K562 (cell line): ENCODE results near the gene NOL4L. TPM values are rescaled to one million over a fixed set of nuclear protein-coding genes. Genes with fewer than 3 reads are reported as not detected.

Experiments
- CAMTA2 ChIP-seq: fragments of 250-450 bp; sonication (Bioruptor Pico); conservative IDR thresholded peaks from 2 replicates; pipeline ENCODE4 v1.5.1; 2022
- CLOCK ChIP-seq: fragments of 250-450 bp; sonication (Bioruptor Pico); IDR thresholded peaks from 2 replicates; pipeline ENCODE4 v1.4.0; 2020; ENCODE audit warnings: mild to moderate bottlenecking, moderate library complexity, borderline replicate concordance
- ETV1 ChIP-seq: fragments of 450-650 bp; conservative IDR thresholded peaks from 2 replicates; pipeline ENCODE4 v1.6.1; 2016; ENCODE audit warnings: missing genetic modification characterization, control low read depth, low read depth, missing compliant biosample characterization
- FOXK2 ChIP-seq, 2 experiments: fragments of 450-650 bp; IDR thresholded peaks in 1 of 2; conservative IDR thresholded peaks in 1 of 2; 2 replicates each; pipeline ENCODE4 v1.6.1; 2016; ENCODE audit warnings: low read depth in 2 of 2, mild to moderate bottlenecking in 1 of 2
- HNRNPK ChIP-seq: fragments of 200-400 bp; formaldehyde crosslinking; IDR thresholded peaks from one replicate; pipeline ENCODE4 v1.6.1; 2018; ENCODE audit warnings: mild to moderate bottlenecking, low read depth, low read length; ENCODE audit not compliant: poor library complexity, severe bottlenecking
- NFE2L1 ChIP-seq: fragments of 450-650 bp; IDR thresholded peaks from 2 replicates; pipeline ENCODE4 v1.6.1; 2016; ENCODE audit warnings: missing genetic modification characterization, low read depth, mild to moderate bottlenecking, missing compliant biosample characterization, moderate library complexity, borderline replicate concordance
- PHF20 ChIP-seq: fragments of 450-650 bp; IDR thresholded peaks from 2 replicates; pipeline ENCODE4 v1.6.1; 2018; ENCODE audit not compliant: partially characterized antibody
- POLR2G ChIP-seq: fragments of 200-400 bp; formaldehyde crosslinking; IDR thresholded peaks from 2 replicates; pipeline ENCODE4 v1.6.1; 2017; ENCODE audit warnings: low read depth, mild to moderate bottlenecking, antibody characterized with exemption, low read length, moderate library complexity
- PREB ChIP-seq: sonication (generic); formaldehyde crosslinking; IDR thresholded peaks from 2 replicates; pipeline ENCODE4 v1.8.1; 2023; ENCODE audit warnings: mild to moderate bottlenecking, missing genetic modification reagents
- RBM34 ChIP-seq: fragments of 200-400 bp; formaldehyde crosslinking; IDR thresholded peaks from 2 replicates; pipeline ENCODE4 v1.6.1; 2018; ENCODE audit warnings: low read length, borderline replicate concordance; ENCODE audit not compliant: insufficient read depth
- SETDB1 ChIP-seq: IDR thresholded peaks from one replicate; pipeline ENCODE4 v1.6.1; 2012; ENCODE audit warnings: low read length, control low read depth, inconsistent platforms
- SRF ChIP-seq, 2 experiments: fragments of 250-450, 450-650 bp in 1 of 2; sonication (Bioruptor Pico) in 1 of 2; sonication (generic) in 1 of 2; formaldehyde crosslinking; IDR thresholded peaks; 2 replicates each; pipeline versions ENCODE4 v1.5.0 to v1.5.1; 2020 to 2022; ENCODE audit warnings: mild to moderate bottlenecking in 1 of 2, missing genetic modification reagents in 1 of 2
- SRSF7 ChIP-seq: fragments of 200-400 bp; formaldehyde crosslinking; optimal IDR thresholded peaks from 2 replicates; pipeline ENCODE3; 2017; ENCODE audit warnings: mild to moderate bottlenecking, low read depth, low read length
- TFE3 ChIP-seq: fragments of 450-650 bp; formaldehyde crosslinking; IDR thresholded peaks from 2 replicates; pipeline ENCODE4 v1.4.0; 2020; ENCODE audit warnings: mild to moderate bottlenecking, mixed read lengths
- THRAP3 ChIP-seq: fragments of 450-650 bp; IDR thresholded peaks from 2 replicates; pipeline ENCODE4 v1.6.1; 2016; ENCODE audit warnings: mild to moderate bottlenecking, inconsistent platforms, borderline replicate concordance
- ZNF316 ChIP-seq: fragments of 450-650 bp; IDR thresholded peaks from 2 replicates; pipeline ENCODE4 v1.6.1; 2016
- polyA plus RNA-seq, 8 experiments: library from polyadenylated mRNA; depleted of rRNA in 4 of 8; stranded (reverse) in 5 of 8; unstranded in 3 of 8; fragments of >200 nt; fragmentation: Nextera tagmentation in 2 of 8; fragmentation: Illumina TruSeq in 1 of 8; extraction: Ambion mirVana in 2 of 8; extraction: Trizol in 1 of 8; gene quantifications; 2 replicates each; pipeline versions ENCODE4 v1.2.1 to v1.2.3, GENCODE V29; 2011 to 2014; ENCODE audit warnings: inconsistent platforms in 1 of 8, missing spikeins in 1 of 8
- total RNA-seq, 7 experiments: library from RNA; depleted of rRNA in 6 of 7; stranded (reverse); fragments of >200 nt in 6 of 7; fragmentation: Illumina TruSeq in 2 of 7; extraction: Trizol in 2 of 7; gene quantifications; 2 replicates each; pipeline versions ENCODE4 v1.2.1 to v1.2.3, GENCODE V29; 2011 to 2021; ENCODE audit warnings: low replicate concordance in 1 of 7

The NOL4L gene
- total and polyA plus RNA-seq, 9 of the 15 experiments (the other 6 are each of a cell fraction or from before 2014, with no cell fraction given) = 5.1 to 36.2 (median 13.6) TPM

GRCh38 chr20:32632461-32633354 lies 47.6 kb upstream of the NOL4L start (continued):
- TF ChIP-seq ZNF316 = no peak
- no peak for TF ChIP-seq TFE3 (CRISPR knock-in tag)
- no peak for TF ChIP-seq PHF20
- TF ChIP-seq SETDB1 = no peak
- TF ChIP-seq NFE2L1 = no peak
- no peak; a peak in 1 of 4 replicates for TF ChIP-seq FOXK2 (conservative IDR thresholded peaks at IDR 0.05 in 1 of 2, IDR thresholded peaks at IDR 0.05 in 1 of 2; ENCODE audit: low read depth in 2 of 2)
- TF ChIP-seq SRSF7 = no peak
- TF ChIP-seq CAMTA2 (CRISPR knock-in tag) = no peak
- TF ChIP-seq SRF (CRISPR knock-in tag; IDR thresholded peaks at IDR 0.05) = peak in 1 of 2 experiments; percentile 35; a peak in 1 of 4 replicates
- TF ChIP-seq POLR2G = peak; percentile 69
- no peak for TF ChIP-seq RBM34
- no peak for TF ChIP-seq HNRNPK
- TF ChIP-seq ETV1 (tag) = no peak
- TF ChIP-seq PREB (CRISPR knock-in tag) = no peak
- no peak for TF ChIP-seq CLOCK (CRISPR knock-in tag)
- TF ChIP-seq THRAP3 = no peak
